ENCODE results near the gene TUBG1.

DNA sequence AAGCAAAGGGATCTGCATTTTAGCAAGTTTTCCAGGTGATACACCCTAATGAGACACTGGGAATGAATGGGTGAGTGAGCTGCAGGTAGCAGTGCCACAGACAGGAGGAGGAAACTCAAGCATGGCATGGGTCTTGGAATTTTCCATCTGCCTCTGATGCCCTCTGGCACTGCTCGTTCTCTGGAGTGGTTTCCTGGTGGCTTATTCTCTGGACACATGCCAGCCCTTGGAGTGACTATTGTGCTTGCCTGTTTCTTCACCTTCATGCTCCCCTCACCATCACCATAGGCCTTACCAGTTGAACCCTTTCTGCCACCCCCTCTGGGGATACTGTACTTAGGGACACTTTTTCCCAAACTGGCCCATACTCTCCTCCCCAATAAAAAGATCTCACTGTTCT is 45.9 kb upstream of the TUBG1 start:
- TF ChIP-seq, protein P1, sequence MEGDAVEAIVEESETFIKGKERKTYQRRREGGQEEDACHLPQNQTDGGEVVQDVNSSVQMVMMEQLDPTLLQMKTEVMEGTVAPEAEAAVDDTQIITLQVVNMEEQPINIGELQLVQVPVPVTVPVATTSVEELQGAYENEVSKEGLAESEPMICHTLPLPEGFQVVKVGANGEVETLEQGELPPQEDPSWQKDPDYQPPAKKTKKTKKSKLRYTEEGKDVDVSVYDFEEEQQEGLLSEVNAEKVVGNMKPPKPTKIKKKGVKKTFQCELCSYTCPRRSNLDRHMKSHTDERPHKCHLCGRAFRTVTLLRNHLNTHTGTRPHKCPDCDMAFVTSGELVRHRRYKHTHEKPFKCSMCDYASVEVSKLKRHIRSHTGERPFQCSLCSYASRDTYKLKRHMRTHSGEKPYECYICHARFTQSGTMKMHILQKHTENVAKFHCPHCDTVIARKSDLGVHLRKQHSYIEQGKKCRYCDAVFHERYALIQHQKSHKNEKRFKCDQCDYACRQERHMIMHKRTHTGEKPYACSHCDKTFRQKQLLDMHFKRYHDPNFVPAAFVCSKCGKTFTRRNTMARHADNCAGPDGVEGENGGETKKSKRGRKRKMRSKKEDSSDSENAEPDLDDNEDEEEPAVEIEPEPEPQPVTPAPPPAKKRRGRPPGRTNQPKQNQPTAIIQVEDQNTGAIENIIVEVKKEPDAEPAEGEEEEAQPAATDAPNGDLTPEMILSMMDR (optimal IDR thresholded peaks at IDR 0.05 in 1 of 3, IDR thresholded peaks at IDR 0.05 in 1 of 3, conservative IDR thresholded peaks at IDR 0.05 in 1 of 3; ENCODE audit: extremely low read depth in 1 of 3, insufficient read depth in 2 of 3, low read length in 3 of 3): peak in 1 of 3 experiments; percentile 15
- no peak for TF ChIP-seq EZH2 (IDR thresholded peaks at IDR 0.05; ENCODE audit: low read length)

Data from keratinocyte (primary cell).